Keratinocyte (primary cell): ENCODE data around the gene RAI14. TPM values are rescaled to one million over a fixed set of nuclear protein-coding genes. Genes with fewer than 3 reads are reported as not detected.

Source experiments
- DNase-seq: peaks from one replicate; pipeline ENCODE4 v3.0.0-alpha.2; 2011; ENCODE audit warnings: low read depth, missing footprints, low spot score
- FAIRE-seq: peaks from 2 replicates; lab custom pipeline; 2011; peaks lifted over from hg19 to GRCh38; lab: Jason Lieb, UNC
- H2AFZ ChIP-seq: 2 replicates; pipeline ENCODE4 v1.6.0; 2012; ENCODE audit warnings: low read length, control low read depth, inconsistent platforms; ENCODE audit not compliant: control insufficient read depth
- H3K27ac ChIP-seq: 2 replicates; pipeline ENCODE4 v1.5.1; 2011; ENCODE audit warnings: low read length; ENCODE audit not compliant: control insufficient read depth, insufficient read depth
- H3K27me3 ChIP-seq: 3 replicates; pipeline ENCODE4 v1.6.0; 2011; ENCODE audit warnings: low read length; ENCODE audit not compliant: control insufficient read depth, insufficient read depth; ENCODE audit errors: extremely low read depth
- H3K36me3 ChIP-seq, 2 experiments: 2 replicates in 1 of 2; 3 replicates in 1 of 2; pipeline ENCODE4 v1.5.1; 2011; ENCODE audit warnings: low read length in 2 of 2, mild to moderate bottlenecking in 1 of 2; ENCODE audit not compliant: control insufficient read depth in 2 of 2, insufficient read depth in 2 of 2; ENCODE audit errors: extremely low read depth in 1 of 2
- H3K4me1 ChIP-seq: 3 replicates; pipeline ENCODE4 v1.5.1; 2011; ENCODE audit warnings: low read length; ENCODE audit not compliant: control insufficient read depth, insufficient read depth; ENCODE audit errors: extremely low read depth
- H3K4me2 ChIP-seq: 3 replicates; pipeline ENCODE4 v1.6.0; 2011; ENCODE audit warnings: low read depth, low read length; ENCODE audit not compliant: control insufficient read depth, insufficient read depth; ENCODE audit errors: extremely low read depth
- H3K4me3 ChIP-seq, 3 experiments: fragments of 200-600 bp in 1 of 3; sonication (generic) in 1 of 3; 2 replicates in 2 of 3; 3 replicates in 1 of 3; pipeline ENCODE4 v1.5.1; 2011 to 2016; ENCODE audit warnings: low read length in 3 of 3, mild to moderate bottlenecking in 3 of 3, control low read depth in 2 of 3, inconsistent platforms in 1 of 3, low read depth in 1 of 3, mixed read lengths in 1 of 3, mixed run types in 1 of 3, moderate library complexity in 1 of 3; ENCODE audit not compliant: control insufficient read depth in 2 of 3, insufficient read depth in 2 of 3; ENCODE audit errors: extremely low read depth in 1 of 3
- H3K79me2 ChIP-seq: 2 replicates; pipeline ENCODE4 v1.6.0; 2012; ENCODE audit warnings: low read length; ENCODE audit not compliant: control insufficient read depth, insufficient read depth
- H3K9ac ChIP-seq: 3 replicates; pipeline ENCODE4 v1.6.0; 2011; ENCODE audit warnings: low read length; ENCODE audit not compliant: control insufficient read depth, insufficient read depth; ENCODE audit errors: extremely low read depth
- H3K9me1 ChIP-seq: 3 replicates; pipeline ENCODE4 v1.6.0; 2011; ENCODE audit warnings: low read length; ENCODE audit not compliant: control insufficient read depth, insufficient read depth; ENCODE audit errors: extremely low read depth
- H3K9me3 ChIP-seq: 2 replicates; pipeline ENCODE4 v1.5.1; 2012; ENCODE audit warnings: low read depth, low read length; ENCODE audit not compliant: control insufficient read depth
- H4K20me1 ChIP-seq: 3 replicates; pipeline ENCODE4 v1.6.0; 2011; ENCODE audit warnings: low read length; ENCODE audit not compliant: control insufficient read depth, insufficient read depth; ENCODE audit errors: extremely low read depth
- EZH2 ChIP-seq: IDR thresholded peaks from one replicate; pipeline ENCODE4 v1.6.1; 2012; ENCODE audit warnings: inconsistent platforms, mild to moderate bottlenecking, low read length, moderate library complexity
- dilution Hi-C: fragments of 300-500 bp; cut with MboI; formaldehyde crosslinking; loops from one replicate; pipeline ENCODE4 v1.7.0; 2020; ENCODE audit warnings: low sequenced_read_pairs; ENCODE audit not compliant: extremely low pct_ligation_motif_present
- polyA plus RNA-seq, 5 experiments: library from polyadenylated mRNA; depleted of rRNA in 3 of 5; stranded (reverse) in 3 of 5; stranded (forward) in 1 of 5; unstranded in 1 of 5; fragments of >200 nt; gene quantifications; 1 replicate in 1 of 5; 2 replicates in 3 of 5; 3 replicates in 1 of 5; pipeline versions ENCODE4 v1.2.1 to v1.2.3, GENCODE V29; 2011 to 2012; ENCODE audit warnings: missing spikeins in 2 of 5, low read depth in 1 of 5, low replicate concordance in 1 of 5
- TF ChIP-seq, protein P1 (sequence below), 3 experiments: IDR thresholded peaks in 1 of 3; conservative IDR thresholded peaks in 1 of 3; optimal IDR thresholded peaks in 1 of 3; 2 replicates in 2 of 3; 3 replicates in 1 of 3; pipeline versions ENCODE3 to v1.5.1; 2011; ENCODE audit warnings: low read length in 3 of 3, mild to moderate bottlenecking in 3 of 3, moderate library complexity in 2 of 3, control low read depth in 1 of 3, inconsistent platforms in 1 of 3; ENCODE audit not compliant: insufficient read depth in 2 of 3; ENCODE audit errors: extremely low read depth in 1 of 3

The RAI14 gene
- polyA plus RNA-seq, 1 donor (not counting 4 experiments of a cell fraction or from before 2014, with no cell fraction given) = 31.4 TPM

- H3K27ac ChIP-seq = no peak overlapping the region
- no peaks in the 10 kb centered on the region for H3K9me3 ChIP-seq
- H3K4me3 ChIP-seq = no peak overlapping the region
- H3K36me3 ChIP-seq = peaks cover 4 to 7% of the 10 kb centered on the region in 2 experiments
- dilution Hi-C loops = no loop called here
- no peak for FAIRE-seq
- no peak for TF ChIP-seq EZH2
- TF ChIP-seq, protein P1, sequence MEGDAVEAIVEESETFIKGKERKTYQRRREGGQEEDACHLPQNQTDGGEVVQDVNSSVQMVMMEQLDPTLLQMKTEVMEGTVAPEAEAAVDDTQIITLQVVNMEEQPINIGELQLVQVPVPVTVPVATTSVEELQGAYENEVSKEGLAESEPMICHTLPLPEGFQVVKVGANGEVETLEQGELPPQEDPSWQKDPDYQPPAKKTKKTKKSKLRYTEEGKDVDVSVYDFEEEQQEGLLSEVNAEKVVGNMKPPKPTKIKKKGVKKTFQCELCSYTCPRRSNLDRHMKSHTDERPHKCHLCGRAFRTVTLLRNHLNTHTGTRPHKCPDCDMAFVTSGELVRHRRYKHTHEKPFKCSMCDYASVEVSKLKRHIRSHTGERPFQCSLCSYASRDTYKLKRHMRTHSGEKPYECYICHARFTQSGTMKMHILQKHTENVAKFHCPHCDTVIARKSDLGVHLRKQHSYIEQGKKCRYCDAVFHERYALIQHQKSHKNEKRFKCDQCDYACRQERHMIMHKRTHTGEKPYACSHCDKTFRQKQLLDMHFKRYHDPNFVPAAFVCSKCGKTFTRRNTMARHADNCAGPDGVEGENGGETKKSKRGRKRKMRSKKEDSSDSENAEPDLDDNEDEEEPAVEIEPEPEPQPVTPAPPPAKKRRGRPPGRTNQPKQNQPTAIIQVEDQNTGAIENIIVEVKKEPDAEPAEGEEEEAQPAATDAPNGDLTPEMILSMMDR (optimal IDR thresholded peaks at IDR 0.05 in 1 of 3, IDR thresholded peaks at IDR 0.05 in 1 of 3, conservative IDR thresholded peaks at IDR 0.05 in 1 of 3; ENCODE audit: extremely low read depth in 1 of 3, insufficient read depth in 2 of 3, low read length in 3 of 3) = no peak
- peaks cover 17% of the 10 kb centered on the region for H3K79me2 ChIP-seq
- no peaks in the 10 kb centered on the region for H3K9me1 ChIP-seq
- DNase-seq = no peak
- H4K20me1 ChIP-seq = no peaks in the 10 kb centered on the region
- H2AFZ ChIP-seq = no peak overlapping the region
- H3K27me3 ChIP-seq = no peaks in the 10 kb centered on the region
- no peak overlapping the region for H3K9ac ChIP-seq
- no peak overlapping the region for H3K4me2 ChIP-seq
- H3K4me1 ChIP-seq = peaks cover 28% of the 10 kb centered on the region
Observed at GRCh38 chr5:34688015-34688810, 32.1 kb downstream of the RAI14 start.

GRCh38 chr5:34690301-34690700 lies 34.2 kb downstream of the RAI14 start:
- dilution Hi-C loops = no loop called here
- H3K4me1 ChIP-seq = peaks cover 23% of the 10 kb centered on the region

More at GRCh38 chr5:34690301-34690700, 34.2 kb downstream of the RAI14 start:
- H2AFZ ChIP-seq = no peak overlapping the region
- H3K4me2 ChIP-seq = no peak overlapping the region
- peaks cover 4 to 7% of the 10 kb centered on the region in 2 experiments for H3K36me3 ChIP-seq
- FAIRE-seq (no peak), DNase-seq (no peak)
- H3K9ac ChIP-seq = no peak overlapping the region
- TF ChIP-seq EZH2 = no peak
- TF ChIP-seq, protein P1 (optimal IDR thresholded peaks at IDR 0.05 in 1 of 3, IDR thresholded peaks at IDR 0.05 in 1 of 3, conservative IDR thresholded peaks at IDR 0.05 in 1 of 3; ENCODE audit: extremely low read depth in 1 of 3, insufficient read depth in 2 of 3, low read length in 3 of 3) = no peak
- no peaks in the 10 kb centered on the region for H3K9me1 ChIP-seq
- no peaks in the 10 kb centered on the region for H4K20me1 ChIP-seq
- no peaks in the 10 kb centered on the region for H3K9me3 ChIP-seq
- no peak overlapping the region for H3K4me3 ChIP-seq
- H3K27me3 ChIP-seq = no peaks in the 10 kb centered on the region
- no peak overlapping the region for H3K27ac ChIP-seq
- H3K79me2 ChIP-seq = peaks cover 10% of the 10 kb centered on the region
